IPS DF 19.7 (cell line): ENCODE data around the gene EEIG1.

Experiments
- DNase-seq: peaks from one replicate; pipeline ENCODE4 v3.0.0-alpha.2; 2013; ENCODE audit warnings: low read depth, low spot score

Gene EEIG1

DNA sequence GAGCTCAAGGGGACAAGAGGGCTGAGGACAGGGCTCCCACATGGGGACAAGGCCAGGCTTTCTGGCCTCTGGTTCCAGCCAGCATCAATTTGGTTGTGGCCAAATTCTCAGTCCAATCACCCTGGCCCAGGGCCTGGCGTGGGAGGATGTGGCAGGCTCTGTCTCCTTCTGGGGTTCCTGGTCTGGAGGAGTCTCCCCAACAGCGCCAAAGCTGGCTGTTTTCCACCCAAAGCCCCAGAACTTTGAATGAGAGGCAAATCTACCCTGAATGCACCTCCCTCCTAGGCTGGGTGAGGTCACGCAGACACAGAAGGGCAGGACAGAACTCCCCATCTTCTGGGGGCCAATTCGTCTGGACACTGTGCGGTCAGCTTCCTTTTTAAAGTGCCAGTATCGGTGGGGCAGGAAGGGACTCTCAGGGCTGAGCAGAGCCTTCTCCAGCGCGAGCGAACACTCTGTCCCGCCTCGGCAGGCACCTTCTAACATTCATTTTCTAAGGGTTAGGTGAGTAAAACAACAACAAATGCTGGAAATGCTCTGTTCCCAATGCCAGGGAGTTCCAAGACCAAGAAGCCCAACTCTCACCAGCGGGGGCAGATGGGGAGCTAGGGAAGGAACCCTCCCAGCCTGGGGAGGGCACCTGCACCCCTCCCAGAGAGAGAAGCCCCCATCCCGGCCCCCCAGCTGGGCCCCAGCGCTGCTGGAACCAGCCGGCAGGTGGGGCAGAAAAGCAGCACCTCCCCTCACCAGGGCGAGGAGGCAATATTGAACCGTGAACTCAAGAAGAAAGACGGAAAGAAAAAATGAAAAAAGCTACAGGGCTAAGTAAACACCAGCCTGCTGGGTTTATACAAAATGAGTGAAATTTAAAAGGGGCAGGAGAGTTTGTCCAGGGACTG, 39.5 kb downstream of the EEIG1 start:
- no peak for DNase-seq

DNA sequence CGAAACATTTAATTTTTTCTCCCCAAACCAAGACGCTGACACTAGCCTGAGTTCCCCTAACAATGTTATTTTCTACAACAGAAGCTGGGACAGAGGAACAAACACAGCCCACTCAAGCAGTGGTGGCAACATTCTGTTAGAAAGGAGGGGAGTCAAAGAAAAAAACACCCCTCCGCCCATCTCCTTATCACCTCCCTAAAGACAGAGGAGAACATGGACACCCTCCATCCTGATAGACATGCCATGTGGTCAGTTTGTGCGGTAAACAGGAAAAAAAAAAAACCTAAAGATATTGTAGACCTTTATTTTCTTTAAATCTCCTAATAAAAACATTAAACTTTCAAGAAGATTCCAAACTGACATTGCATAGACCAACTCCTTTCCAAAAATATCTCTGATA, 40.2 kb downstream of the EEIG1 start:
- no peak for DNase-seq

DNA sequence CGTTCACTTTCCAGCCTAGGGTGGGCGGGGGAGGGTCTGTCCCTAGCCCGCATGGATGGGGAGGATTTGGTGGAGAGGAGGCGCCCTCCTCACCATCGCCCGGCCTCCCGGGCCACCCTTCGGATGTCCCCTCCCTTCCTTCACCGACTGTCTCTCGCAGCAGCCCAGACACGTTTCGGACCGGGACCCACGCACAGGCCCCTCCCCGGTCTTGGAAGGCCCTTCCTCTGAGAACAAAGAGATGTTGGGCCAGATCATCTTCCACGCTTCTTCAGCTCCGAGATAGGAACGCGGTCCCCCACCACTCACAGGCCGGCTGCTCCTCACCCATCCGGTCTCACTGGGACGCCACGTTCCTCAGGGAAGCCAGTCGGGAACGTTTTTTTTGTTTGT, 42.5 kb downstream of the EEIG1 start:
- no peak for DNase-seq

DNA sequence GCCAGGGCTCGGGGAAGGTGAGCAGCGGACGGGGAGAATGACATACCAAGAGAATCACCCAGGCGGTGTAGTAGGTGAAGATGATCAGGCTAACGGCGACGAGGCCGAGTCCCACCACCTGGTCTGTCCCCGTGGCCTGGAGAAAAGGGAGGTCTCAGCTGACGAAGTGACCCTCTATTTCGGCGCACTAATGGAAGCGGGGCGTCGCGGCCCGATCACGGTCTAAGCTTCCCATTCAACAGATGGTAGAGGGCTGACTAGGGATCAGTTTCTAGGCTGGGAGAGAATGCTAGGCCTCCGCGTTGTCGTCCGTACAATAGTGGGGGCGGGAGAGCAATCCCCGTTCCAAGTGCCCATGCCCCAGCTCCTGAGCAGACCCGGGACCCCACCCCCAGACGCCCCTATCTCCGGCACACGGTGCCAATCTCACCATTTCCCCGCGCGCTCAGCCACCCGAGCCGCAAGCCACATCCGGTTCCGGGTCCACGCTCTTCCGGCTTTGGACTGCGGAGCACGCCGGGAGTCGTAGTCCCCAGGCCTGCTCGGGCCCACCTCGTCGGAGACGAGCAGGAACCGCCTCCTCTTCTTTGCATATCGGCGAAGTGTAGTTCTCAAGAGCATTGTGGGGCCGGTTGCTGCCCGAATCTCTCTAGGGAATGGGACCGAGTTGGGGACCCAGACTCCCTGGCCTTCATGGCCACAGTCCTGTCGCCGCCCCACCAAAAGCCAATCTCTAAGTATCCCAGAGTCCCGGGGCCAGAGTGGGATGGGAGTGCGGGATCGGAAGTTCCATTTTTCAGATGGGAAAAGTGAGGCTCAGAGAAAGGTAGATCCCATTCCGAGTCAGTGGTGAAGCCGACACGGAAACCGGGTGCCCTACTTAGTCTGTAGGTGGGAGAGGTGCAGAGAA, 43.1 kb downstream of the EEIG1 start, which contains the start of gene DPM2:
Gene DPM2, minus strand, starts transcription at position 467 of the 910 bp plus-strand sequence. Its CDS starts 34 bp downstream, at position 433.
- peak; percentile 74 for DNase-seq

DNA sequence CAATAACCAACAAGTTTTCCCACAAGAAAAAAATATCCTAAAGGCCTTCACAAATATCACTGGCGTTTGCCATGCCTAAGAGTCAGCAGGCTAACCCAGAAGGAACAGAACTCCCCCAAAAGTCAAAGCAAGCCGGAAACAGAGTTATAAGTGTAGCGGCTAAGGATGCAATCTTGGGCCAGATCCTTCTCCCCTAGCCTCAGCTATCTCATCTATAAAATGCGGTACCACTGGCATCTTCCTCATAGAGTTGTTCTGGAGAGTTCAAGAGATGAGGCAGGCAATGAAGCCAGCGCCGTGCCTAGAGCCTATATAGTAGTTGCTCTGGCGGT, 43.8 kb downstream of the EEIG1 start:
- DNase-seq: no peak

DNA sequence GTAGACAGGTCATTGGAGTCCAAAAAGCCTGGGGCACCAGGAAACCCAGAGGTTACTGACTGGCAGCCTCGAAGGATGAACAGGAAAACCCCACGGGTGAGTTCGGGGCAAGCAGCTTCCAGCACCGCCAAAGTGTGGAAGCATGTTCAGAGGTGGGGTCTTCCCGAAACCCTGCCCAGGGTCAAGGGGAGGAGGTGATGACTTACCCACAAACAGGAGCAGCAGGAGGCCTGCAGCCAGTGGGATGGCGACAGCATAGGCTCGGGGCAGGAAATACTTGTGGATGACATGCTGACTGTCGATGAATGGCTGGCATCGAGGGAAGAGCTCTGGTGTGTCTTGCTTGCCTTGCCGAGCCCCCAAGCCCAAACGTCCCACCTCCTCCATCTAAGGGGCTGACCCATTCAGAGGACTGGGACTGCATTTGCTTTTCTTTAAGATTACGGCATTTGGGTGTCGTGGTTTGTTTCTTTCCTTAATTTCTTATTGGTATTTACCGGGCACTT, 44.4 kb downstream of the EEIG1 start:
- DNase-seq: no peak

DNA sequence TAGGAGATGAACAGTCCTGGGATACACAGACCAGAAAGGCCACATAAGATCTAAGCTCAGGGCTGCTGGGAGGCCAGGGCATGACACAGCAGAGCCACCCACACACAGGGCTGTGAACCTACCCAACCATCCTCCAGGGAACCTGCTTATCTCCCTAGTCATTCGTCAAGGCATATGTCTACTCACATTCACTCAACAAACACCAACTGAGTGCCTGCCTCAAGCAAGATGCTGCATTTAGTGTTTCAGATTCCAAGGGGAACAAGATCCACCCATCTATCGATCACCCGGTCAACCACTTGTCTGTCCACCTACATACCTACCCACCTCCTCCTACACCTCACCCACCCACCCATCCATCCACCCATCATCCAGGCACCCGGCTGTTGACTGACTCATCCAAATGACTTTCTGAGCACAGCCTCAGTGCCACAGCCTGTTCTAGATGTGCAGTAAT, 45.0 kb downstream of the EEIG1 start:
- no peak for DNase-seq

DNA sequence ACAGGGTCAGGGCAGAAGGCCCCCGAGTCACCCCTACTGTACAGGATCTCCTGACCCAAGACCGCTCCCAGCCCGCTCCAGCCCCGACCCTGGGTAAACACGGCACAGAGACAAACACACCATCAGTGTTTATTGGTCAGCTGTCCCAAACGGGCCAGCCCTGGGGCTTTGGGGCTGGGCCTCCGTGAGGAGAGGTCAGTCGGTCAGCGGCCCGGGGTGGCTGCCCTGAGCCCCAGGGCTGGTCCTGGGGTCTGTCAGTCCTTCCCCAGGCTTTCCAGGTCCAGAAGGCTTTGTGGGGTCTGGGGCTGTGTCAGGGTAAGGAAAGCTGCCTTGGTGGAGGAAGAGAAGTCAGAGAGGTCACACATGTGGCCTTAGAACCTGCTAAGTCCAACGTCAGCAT, 45.8 kb downstream of the EEIG1 start:
- DNase-seq: no peak

DNA sequence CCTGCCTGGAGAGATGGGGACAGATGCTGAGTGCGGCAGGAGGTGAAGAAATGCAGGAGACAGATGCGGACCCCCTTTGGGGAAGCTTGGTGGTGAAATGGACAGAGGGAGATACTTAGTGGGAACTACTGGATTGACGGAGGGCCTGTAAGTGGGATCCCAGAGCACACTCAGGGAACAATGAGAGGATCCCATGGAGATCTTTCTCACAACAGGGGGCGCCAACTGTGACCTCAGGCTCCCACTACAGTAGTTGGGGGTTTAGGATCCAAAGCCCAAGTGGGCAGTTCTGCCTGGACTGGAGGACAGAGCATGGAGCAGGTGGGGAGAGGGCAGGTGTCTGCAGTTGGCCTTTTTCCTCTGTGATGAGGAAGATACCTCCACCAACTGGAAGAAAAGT, 46.5 kb downstream of the EEIG1 start:
- no peak for DNase-seq

DNA sequence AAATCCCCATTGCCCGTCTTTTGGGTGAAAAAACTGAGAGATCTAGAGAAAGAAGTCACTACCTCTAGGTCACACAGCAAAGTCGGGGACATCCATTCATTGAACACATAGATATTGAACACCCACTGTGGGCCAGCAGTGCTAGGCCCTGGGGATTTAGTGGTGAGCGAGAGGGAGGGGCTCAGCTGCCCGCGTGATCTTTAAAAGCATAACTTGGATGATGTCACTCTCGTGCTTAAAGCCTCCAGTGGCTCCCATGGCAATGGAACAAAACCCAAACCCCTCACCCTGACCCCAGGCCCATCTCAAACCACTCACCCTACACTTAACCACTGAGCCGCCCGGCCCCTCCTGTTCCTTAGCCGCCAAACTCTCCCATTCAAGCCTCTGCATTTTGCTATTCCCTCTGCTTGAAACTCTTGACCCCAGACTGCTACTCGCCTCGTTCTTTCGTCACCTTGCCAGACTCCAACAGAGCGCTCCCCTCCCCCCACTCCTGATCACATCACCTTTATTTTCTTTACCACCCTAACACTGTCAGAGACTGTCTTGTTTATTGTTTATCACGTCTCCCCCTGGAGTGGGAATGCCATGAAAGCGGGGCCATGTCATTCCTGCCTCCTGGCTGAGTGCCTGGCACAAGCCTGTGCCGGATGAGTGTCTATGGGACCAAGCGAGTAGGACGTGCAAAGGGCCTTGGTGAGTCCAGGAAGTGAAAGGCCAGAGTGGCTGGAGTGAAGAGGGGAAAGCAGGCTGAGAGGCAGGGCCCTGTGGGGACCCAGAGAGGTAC, 49.5 kb downstream of the EEIG1 start:
- DNase-seq: no peak
